ENCODE measurements around the gene POLR2E.

POLR2E gene

DNA sequence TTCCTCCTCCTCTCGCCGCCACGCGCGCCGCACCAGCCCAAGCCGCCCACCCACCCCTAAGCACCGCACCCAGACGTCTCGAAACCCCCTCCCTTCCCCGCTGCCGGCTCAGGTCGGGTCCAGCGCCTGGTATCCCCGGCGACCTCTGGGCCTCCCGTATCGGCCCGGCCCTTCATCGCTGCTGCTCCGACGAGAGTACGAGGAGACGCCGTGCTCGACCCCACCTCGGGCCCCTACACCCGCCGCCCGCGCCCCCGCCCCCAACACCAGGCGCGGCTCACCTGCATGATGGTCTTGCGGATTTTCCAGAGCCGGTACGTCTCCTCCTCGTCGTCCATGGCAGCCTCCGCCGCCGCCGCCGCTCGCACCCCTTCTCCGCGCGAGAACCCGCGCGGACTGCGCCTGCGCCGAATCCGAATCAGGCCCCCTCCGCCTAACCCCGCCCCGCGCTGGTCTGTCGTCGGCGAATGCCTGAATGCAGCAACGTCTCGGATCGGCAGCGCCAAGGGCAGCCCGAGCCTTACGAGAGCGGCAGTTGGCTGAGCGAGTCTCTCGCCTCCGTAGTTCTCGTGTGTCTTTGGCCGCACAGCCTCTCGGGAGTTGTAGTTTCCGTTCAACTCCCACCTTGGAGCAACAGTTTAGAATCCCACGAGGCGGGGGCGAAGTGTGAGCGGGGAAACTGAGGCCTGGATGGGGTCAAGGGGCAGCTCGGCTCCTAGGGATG lies at the start of gene POLR2E:
Gene POLR2E (minus strand): TSS at position 398 of the 724 bp plus-strand sequence. CDS start 60 bp downstream, at position 338.
- H3K36me3 ChIP-seq (ENCODE audit: control insufficient read depth, insufficient read depth, low read length), result peaks cover 13% of the 10 kb centered on the region; the same call in 1 of the 2 replicates
- no peaks in the 10 kb centered on the region for H3K27me3 ChIP-seq (ENCODE audit: control insufficient read depth, insufficient read depth, low read length)
- DNase-seq (ENCODE audit: low read depth, low spot score), result no peak
- WGBS (ENCODE audit: insufficient coverage, insufficient read length), result no CpG with 5 or more reads among the region's 81 CpGs
- H3K4me1 ChIP-seq (ENCODE audit: control insufficient read depth, insufficient read depth, low read length), result no peaks in the 10 kb centered on the region; the same call in 1 of the 2 replicates
- no peaks in the 10 kb centered on the region for H3K9me3 ChIP-seq (ENCODE audit: control insufficient read depth, insufficient read depth, low read length)
- H3K27ac ChIP-seq (ENCODE audit: low read length), result no peak within 1 kb of the TSS
- H3K4me3 ChIP-seq (ENCODE audit: low read length), result peak within 1 kb of the TSS; percentile 91

DNA sequence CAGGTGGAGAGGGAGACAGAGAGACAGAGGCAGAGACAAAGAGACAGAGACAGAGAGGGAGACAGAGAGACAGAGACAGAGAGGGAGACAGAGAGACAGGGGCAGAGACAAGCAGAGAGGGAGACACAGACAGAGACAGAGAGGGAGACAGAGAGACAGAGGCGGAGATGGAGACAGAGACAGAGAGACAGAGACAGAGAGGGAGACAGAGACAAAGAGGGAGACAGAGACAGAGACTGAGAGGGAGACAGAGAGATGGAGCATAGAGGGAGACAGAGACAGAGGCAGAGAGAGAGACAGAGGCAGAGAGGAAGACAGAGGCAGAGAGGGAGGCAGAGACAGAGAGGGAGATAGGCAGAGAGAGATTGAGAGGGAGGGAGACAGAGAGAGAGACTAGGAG lies 49.6 kb upstream of the POLR2E start:
- no peaks in the 10 kb centered on the region for H3K9me3 ChIP-seq (ENCODE audit: control insufficient read depth, insufficient read depth, low read length)
- H3K27ac ChIP-seq (ENCODE audit: low read length), result no peak overlapping the region
- WGBS (ENCODE audit: insufficient coverage, insufficient read length), result no CpG with 5 or more reads among the region's 1 CpG
- no peak for DNase-seq (ENCODE audit: low read depth, low spot score)
- H3K27me3 ChIP-seq (ENCODE audit: control insufficient read depth, insufficient read depth, low read length), result no peaks in the 10 kb centered on the region
- H3K36me3 ChIP-seq (ENCODE audit: control insufficient read depth, insufficient read depth, low read length), result peaks cover 4% of the 10 kb centered on the region
- H3K4me3 ChIP-seq (ENCODE audit: low read length), result no peak overlapping the region
- peaks cover 4% of the 10 kb centered on the region; the same call in 1 of the 2 replicates for H3K4me1 ChIP-seq (ENCODE audit: control insufficient read depth, insufficient read depth, low read length)

DNA sequence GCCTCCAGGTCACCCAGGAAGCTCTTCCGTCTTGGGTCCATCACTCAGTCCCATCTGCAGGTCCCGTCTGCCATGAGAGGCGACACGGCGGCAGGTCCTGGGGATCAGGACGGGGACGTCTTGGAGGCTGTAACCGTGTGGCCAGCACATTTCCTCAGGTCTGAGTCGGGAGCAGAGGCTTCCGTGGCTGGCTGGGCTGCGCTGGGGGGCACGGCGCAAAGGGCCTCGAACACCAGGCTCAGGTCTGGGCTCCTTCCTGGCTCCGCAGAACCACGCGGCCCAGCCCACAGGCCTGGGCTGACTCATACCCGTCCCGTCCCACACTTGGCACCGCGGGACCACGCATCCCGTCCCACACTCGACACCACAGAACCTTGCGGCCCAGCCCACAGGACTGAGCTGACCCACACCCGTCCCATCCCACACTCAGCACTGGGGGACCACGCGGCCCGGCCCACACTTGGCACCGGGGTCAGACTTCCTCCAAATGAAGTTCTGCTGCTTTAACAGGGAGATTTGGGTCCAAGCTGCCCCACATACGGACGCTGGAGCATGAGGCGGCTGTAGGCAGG lies 48.7 kb upstream of the POLR2E start:
- no CpG with 5 or more reads among the region's 33 CpGs for WGBS (ENCODE audit: insufficient coverage, insufficient read length)

DNA sequence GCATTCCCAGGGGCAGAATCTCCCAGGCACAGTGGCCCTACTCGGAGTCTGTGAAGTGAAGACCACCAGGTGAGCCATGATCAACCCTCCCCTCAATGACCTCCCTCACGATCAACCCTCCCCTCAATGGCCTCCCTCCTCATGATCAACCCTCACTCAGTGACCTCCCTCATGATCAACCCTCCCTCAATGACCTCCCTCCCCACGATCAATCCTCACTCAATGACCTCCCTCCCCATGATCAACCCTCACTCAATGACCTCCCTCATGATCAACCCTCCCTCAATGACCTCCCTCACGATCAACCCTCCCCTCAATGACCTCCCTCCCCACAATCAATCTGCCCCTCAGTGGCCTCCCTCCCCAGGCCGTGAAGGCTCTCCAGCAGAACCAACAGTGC lies 46.8 kb upstream of the POLR2E start:
- H3K36me3 ChIP-seq (ENCODE audit: control insufficient read depth, insufficient read depth, low read length), result peaks cover 4% of the 10 kb centered on the region
- H3K9me3 ChIP-seq (ENCODE audit: control insufficient read depth, insufficient read depth, low read length), result no peaks in the 10 kb centered on the region
- WGBS (ENCODE audit: insufficient coverage, insufficient read length), result 83% methylated on average over 1 of the region's 5 CpGs
- no peak overlapping the region for H3K27ac ChIP-seq (ENCODE audit: low read length)
- no peaks in the 10 kb centered on the region for H3K27me3 ChIP-seq (ENCODE audit: control insufficient read depth, insufficient read depth, low read length)
- no peak for DNase-seq (ENCODE audit: low read depth, low spot score)
- H3K4me3 ChIP-seq (ENCODE audit: low read length), result no peak overlapping the region
- H3K4me1 ChIP-seq (ENCODE audit: control insufficient read depth, insufficient read depth, low read length), result peaks cover 2% of the 10 kb centered on the region; the same call in 1 of the 2 replicates

More for the DNA sequence above, 48.7 kb upstream of the POLR2E start:
- Histone ChIP-seq H3K27me3 (ENCODE audit: control insufficient read depth, insufficient read depth, low read length) (no peaks in the 10 kb centered on the region), H3K9me3 (ENCODE audit: control insufficient read depth, insufficient read depth, low read length) (no peaks in the 10 kb centered on the region), H3K4me1 (ENCODE audit: control insufficient read depth, insufficient read depth, low read length) (peaks cover 4% of the 10 kb centered on the region; the same call in 1 of the 2 replicates), H3K36me3 (ENCODE audit: control insufficient read depth, insufficient read depth, low read length) (peaks cover 4% of the 10 kb centered on the region), H3K27ac (ENCODE audit: low read length) (no peak overlapping the region), H3K4me3 (ENCODE audit: low read length) (no peak overlapping the region)
- no peak for DNase-seq (ENCODE audit: low read depth, low spot score)

DNA sequence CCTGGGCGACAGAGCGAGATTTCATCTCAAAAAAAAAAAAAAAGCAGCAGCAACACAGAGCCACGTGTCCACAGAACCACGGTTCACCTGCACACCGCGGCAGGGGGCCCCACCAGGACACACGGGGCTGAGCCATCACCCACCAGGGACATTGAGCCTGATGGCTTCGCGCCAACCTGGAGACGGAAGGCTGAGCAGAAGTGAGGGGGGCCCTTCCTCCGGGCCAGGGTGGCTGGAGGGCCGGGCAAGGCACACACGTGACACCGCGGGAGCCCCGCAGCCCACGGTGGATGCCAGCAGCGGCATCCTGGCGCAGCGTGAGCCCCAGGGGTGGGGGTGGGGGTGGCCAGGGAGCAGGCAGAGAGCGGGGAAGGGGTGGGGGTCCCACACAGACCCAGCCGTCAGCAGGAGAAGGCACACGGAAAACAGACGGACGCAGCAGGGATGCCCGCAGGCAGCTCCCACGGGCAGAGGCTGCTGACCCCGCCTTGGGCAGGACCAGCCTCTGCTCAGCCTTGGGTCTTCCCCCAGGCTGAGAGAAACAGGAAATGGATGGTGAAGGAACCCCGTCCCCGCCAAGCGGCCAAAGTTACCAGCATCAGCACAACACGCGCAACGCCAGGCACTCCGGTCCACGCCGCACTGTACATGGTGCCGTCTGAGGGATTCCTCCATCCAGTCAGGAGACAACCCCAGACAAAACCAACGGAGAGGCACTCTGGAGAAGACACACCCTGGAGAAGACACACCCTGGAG lies 45.3 kb upstream of the POLR2E start:
- no peak overlapping the region for H3K27ac ChIP-seq (ENCODE audit: low read length)
- no CpG with 5 or more reads among the region's 39 CpGs for WGBS (ENCODE audit: insufficient coverage, insufficient read length)
- no peaks in the 10 kb centered on the region for H3K9me3 ChIP-seq (ENCODE audit: control insufficient read depth, insufficient read depth, low read length)
- DNase-seq (ENCODE audit: low read depth, low spot score), result no peak
- no peak overlapping the region for H3K4me3 ChIP-seq (ENCODE audit: low read length)
- H3K27me3 ChIP-seq (ENCODE audit: control insufficient read depth, insufficient read depth, low read length), result no peaks in the 10 kb centered on the region
- peaks cover 4% of the 10 kb centered on the region for H3K36me3 ChIP-seq (ENCODE audit: control insufficient read depth, insufficient read depth, low read length)
- H3K4me1 ChIP-seq (ENCODE audit: control insufficient read depth, insufficient read depth, low read length), result no peaks in the 10 kb centered on the region; the same call in 1 of the 2 replicates

DNA sequence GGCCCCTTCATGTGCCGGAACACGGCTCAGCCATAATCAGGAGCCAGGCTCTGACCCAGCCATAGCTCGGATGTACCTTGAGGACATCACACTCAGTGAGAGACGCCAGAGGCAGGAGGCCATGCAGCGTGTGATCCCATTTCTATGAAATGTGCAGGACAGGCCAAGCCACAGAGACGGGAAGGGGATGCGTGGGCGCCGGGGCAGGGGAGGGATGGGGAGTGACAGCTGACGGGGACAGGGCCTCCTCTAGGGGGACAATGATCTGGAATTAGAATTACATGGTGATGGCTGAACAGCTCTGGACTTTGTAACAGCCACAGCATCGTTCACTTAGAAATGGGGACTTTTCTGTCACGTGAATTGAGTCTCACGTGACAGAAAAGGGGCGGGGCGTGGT lies 44.0 kb upstream of the POLR2E start:
- no peak for DNase-seq (ENCODE audit: low read depth, low spot score)
- Histone ChIP-seq H3K4me1 (ENCODE audit: control insufficient read depth, insufficient read depth, low read length) (no peaks in the 10 kb centered on the region; the same call in 1 of the 2 replicates), H3K4me3 (ENCODE audit: low read length) (no peak overlapping the region), H3K36me3 (ENCODE audit: control insufficient read depth, insufficient read depth, low read length) (peaks cover 4% of the 10 kb centered on the region), H3K27ac (ENCODE audit: low read length) (no peak overlapping the region), H3K27me3 (ENCODE audit: control insufficient read depth, insufficient read depth, low read length) (no peaks in the 10 kb centered on the region), H3K9me3 (ENCODE audit: control insufficient read depth, insufficient read depth, low read length) (no peaks in the 10 kb centered on the region)
- no CpG with 5 or more reads among the region's 15 CpGs for WGBS (ENCODE audit: insufficient coverage, insufficient read length)

DNA sequence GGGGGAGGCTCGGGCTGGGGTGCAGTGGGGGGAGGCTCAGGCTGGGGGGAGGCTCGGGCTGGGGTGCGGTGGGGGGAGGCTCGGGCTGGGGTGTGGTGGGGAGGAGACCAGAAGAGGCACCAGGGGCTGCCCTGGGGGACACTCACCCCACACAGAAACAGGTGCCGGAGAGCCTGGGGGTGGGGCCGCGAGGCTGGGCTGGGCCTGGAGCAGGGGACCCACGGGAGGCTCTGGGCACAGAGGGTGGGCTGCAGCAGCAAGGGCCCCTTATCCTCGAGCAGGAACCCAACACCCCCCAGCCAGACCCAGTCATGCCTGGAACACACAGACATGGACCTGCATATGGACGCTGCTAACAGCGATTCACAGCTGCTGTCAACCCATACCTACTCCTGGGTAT lies 42.9 kb upstream of the POLR2E start:
- no peak for DNase-seq (ENCODE audit: low read depth, low spot score)
- no peaks in the 10 kb centered on the region; the same call in 1 of the 2 replicates for H3K4me1 ChIP-seq (ENCODE audit: control insufficient read depth, insufficient read depth, low read length)
- H3K27ac ChIP-seq (ENCODE audit: low read length), result no peak overlapping the region
- no peak overlapping the region for H3K4me3 ChIP-seq (ENCODE audit: low read length)
- H3K9me3 ChIP-seq (ENCODE audit: control insufficient read depth, insufficient read depth, low read length), result no peaks in the 10 kb centered on the region
- peaks cover 4% of the 10 kb centered on the region for H3K36me3 ChIP-seq (ENCODE audit: control insufficient read depth, insufficient read depth, low read length)
- no peaks in the 10 kb centered on the region for H3K27me3 ChIP-seq (ENCODE audit: control insufficient read depth, insufficient read depth, low read length)
- no CpG with 5 or more reads among the region's 11 CpGs for WGBS (ENCODE audit: insufficient coverage, insufficient read length)

DNA sequence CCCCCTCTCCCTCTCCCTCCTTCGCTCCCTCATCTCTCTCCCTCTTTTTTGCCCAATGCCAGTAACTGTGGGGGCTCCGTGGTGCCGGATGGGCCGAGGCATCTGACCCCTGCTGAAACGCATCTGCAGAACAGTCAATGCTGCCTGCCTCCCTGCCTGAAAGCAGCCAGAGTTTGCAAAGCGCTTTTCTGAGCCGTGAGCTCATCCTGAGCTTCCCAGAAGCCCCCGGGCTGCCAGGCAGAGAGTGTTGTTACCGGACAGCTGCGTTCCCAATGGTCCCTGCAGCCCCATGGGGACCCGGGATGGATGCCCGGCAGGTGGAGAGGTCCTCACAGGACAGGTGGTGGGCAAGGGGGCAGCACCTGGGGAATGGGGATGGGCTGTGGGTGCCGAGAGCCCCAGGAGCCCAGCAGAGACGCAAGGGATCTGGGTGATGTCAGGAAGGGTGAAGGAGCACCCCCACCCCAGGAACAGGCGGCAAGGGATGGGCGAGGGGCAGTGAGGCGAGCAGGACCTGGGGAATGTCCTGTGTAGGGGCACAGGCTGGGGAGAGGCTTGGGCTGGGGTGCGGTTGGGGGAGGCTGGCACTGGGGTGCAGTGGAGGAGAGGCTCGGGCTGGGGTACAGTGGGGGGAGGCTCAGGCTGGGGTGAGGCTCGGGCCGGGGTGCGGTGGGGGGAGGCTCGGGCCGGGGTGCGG lies 41.6 kb upstream of the POLR2E start:
- Histone ChIP-seq H3K36me3 (ENCODE audit: control insufficient read depth, insufficient read depth, low read length) (no peaks in the 10 kb centered on the region; the same call in 1 of the 2 replicates), H3K4me1 (ENCODE audit: control insufficient read depth, insufficient read depth, low read length) (peaks cover 6% of the 10 kb centered on the region), H3K4me3 (ENCODE audit: low read length) (no peak overlapping the region), H3K27ac (ENCODE audit: low read length) (no peak overlapping the region), H3K27me3 (ENCODE audit: control insufficient read depth, insufficient read depth, low read length) (no peaks in the 10 kb centered on the region), H3K9me3 (ENCODE audit: control insufficient read depth, insufficient read depth, low read length) (no peaks in the 10 kb centered on the region)
- no peak for DNase-seq (ENCODE audit: low read depth, low spot score)
- WGBS (ENCODE audit: insufficient coverage, insufficient read length), result no CpG with 5 or more reads among the region's 25 CpGs

DNA sequence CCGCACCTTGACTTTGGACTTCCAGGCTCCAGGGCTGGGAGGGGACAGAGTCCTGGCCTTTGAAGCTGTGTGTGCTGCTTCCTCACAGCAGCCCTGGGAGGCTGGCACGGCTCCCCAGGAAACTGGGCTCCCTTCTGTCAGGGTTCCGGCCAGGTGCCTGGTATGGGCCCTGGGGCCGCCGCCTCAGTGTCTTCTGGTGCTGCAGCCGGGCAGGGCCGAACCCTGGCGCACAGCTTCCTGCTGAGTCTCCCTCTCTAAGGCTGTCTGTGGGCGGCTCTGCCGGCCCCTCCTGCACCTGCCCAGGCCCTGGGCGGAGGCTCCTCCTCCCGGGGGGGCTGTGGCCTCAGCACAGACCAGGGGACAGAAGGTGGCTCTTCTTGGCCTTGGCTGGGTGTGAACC lies 41.0 kb upstream of the POLR2E start:
- Histone ChIP-seq H3K27me3 (ENCODE audit: control insufficient read depth, insufficient read depth, low read length) (no peaks in the 10 kb centered on the region), H3K4me3 (ENCODE audit: low read length) (no peak overlapping the region), H3K27ac (ENCODE audit: low read length) (no peak overlapping the region), H3K4me1 (ENCODE audit: control insufficient read depth, insufficient read depth, low read length) (peaks cover 6% of the 10 kb centered on the region), H3K9me3 (ENCODE audit: control insufficient read depth, insufficient read depth, low read length) (no peaks in the 10 kb centered on the region), H3K36me3 (ENCODE audit: control insufficient read depth, insufficient read depth, low read length) (no peaks in the 10 kb centered on the region; the same call in 1 of the 2 replicates)
- DNase-seq (ENCODE audit: low read depth, low spot score), result no peak
- WGBS (ENCODE audit: insufficient coverage, insufficient read length), result no CpG with 5 or more reads among the region's 12 CpGs

DNA sequence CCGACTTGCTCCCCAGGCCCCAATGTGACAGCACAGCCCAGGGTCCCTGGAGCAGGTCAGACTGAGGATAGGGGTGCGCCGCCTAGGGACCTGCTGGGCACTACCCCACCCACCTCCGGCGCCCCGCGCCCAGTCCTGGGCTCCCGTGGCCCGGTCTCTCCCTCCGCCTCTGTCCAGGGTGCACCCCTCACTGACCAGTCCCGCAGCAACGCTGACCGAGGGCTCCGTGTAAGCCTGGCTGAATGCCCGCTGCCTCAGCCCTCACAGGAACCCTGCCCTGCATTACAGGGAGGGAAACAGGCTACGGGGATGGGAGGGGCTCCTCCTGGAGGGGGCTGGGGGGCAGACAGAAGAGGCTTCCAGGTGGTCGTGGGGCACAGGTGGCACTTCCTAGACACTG lies 40.3 kb upstream of the POLR2E start:
- H3K4me3 ChIP-seq (ENCODE audit: low read length), result no peak overlapping the region
- no peaks in the 10 kb centered on the region; the same call in 1 of the 2 replicates for H3K36me3 ChIP-seq (ENCODE audit: control insufficient read depth, insufficient read depth, low read length)
- H3K27ac ChIP-seq (ENCODE audit: low read length), result no peak overlapping the region
- WGBS (ENCODE audit: insufficient coverage, insufficient read length), result no CpG with 5 or more reads among the region's 17 CpGs
- H3K9me3 ChIP-seq (ENCODE audit: control insufficient read depth, insufficient read depth, low read length), result no peaks in the 10 kb centered on the region
- DNase-seq (ENCODE audit: low read depth, low spot score), result no peak
- H3K27me3 ChIP-seq (ENCODE audit: control insufficient read depth, insufficient read depth, low read length), result no peaks in the 10 kb centered on the region
- peaks cover 6% of the 10 kb centered on the region for H3K4me1 ChIP-seq (ENCODE audit: control insufficient read depth, insufficient read depth, low read length)

All from iPS DF 6.9 (cell line).